SK-MEL-5 (cell line): Measurements from ENCODE around the gene POP4. TPM values are rescaled to one million over a fixed set of nuclear protein-coding genes. Genes with fewer than 3 reads are reported as not detected.
"Not testable (repeated sequence)": the region's sequence is repeated elsewhere in the genome, so short reads cannot be mapped to it uniquely, and the experiment has no call there.

ENCODE experiments used
- DNase-seq: peaks from one replicate; pipeline ENCODE4 v3.0.0-alpha.2; 2016; ENCODE audit warnings: low read depth, low spot score
- in situ Hi-C: cut with HindIII; loops from 2 replicates; pipeline ENCODE4 v1.10.0; 2016; ENCODE audit warnings: low sequenced_read_pairs, high pct_unique_total_duplicates, low pct_unique_long_range_greater_than_20kb
- polyA plus RNA-seq, 2 experiments: library from polyadenylated mRNA; depleted of rRNA; stranded (reverse); fragments of >200 nt; gene quantifications; 2 replicates each; pipeline ENCODE4 v1.2.3, GENCODE V29; 2015
- total RNA-seq: library from RNA; depleted of rRNA; stranded (reverse); fragments of >200 nt; shearing (Covaris generic); gene quantifications from 2 replicates; pipeline ENCODE4 v1.2.3, GENCODE V29; 2014; rRNA removed

POP4 gene, protein sequence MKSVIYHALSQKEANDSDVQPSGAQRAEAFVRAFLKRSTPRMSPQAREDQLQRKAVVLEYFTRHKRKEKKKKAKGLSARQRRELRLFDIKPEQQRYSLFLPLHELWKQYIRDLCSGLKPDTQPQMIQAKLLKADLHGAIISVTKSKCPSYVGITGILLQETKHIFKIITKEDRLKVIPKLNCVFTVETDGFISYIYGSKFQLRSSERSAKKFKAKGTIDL
- total RNA-seq, result 105 TPM in 2 replicates
- polyA plus RNA-seq (2015; cell fraction: cytosol; rRNA removed), result 59.5 and 71.9 TPM in 2 replicates
- 153 and 215 TPM in 2 replicates for polyA plus RNA-seq (2015; cell fraction: nucleus; rRNA removed)

DNA sequence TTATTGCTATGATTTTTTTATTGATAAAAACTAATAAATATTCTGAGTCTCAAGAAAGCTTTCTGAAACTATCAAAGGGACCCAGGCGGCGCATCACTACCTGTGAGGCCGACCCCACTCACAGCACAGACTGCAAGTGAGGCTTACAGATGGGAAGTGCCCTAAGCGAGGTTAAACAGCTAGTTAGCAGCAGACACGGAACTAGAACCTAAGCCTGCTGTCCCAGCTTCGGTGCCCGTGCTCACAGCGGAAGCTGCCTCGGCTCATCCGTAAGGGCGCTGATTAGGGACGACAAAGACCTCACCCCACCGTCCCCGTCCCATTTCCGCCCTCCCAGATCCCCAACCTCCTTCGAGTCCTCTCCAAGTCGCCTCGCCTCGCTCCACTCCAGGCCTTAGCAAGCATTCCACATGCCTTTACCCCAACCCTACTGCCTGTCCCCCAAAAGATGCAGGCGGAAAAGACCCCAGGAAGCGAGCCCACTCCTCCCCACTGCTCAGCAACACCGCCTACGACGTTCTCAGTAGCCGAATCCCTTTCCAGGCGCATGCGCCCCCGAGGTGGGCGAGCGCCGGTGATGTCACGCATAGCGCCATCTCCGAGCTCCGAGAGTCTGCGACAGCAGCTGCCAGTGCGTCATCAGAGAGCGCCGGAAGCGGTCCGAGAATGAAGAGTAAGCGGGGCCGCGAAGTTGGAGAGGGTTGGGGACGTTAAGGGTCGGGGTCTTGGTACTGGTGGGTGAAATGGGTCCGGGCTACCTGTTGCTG lies at the start of gene POP4:
TSS of gene POP4 (plus strand) at position 631 of the 767 bp plus-strand sequence. CDS start at position 667, 36 bp downstream.
- peak; percentile 95 for DNase-seq
- in situ Hi-C loops, result no loop called here

DNA sequence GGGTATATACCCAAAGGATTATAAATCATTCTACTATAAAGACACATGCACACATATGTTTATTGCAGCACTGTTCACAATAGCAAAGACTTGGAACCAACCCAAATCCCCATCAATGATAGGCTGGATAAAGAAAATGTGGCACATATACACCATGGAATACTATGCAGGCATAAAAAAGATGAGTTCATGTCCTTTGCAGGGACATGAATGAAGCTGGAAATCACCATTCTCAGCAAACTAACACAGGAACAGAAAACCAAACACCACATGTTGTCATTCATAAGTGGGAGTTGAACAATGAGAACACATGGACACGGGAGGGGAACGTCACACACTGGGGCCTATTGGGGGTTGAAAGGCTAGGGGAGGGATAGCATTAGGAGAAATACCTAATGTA lies 47.0 kb upstream of the POP4 start:
- DNase-seq, in situ Hi-C loops: not testable (repeated sequence)

DNA sequence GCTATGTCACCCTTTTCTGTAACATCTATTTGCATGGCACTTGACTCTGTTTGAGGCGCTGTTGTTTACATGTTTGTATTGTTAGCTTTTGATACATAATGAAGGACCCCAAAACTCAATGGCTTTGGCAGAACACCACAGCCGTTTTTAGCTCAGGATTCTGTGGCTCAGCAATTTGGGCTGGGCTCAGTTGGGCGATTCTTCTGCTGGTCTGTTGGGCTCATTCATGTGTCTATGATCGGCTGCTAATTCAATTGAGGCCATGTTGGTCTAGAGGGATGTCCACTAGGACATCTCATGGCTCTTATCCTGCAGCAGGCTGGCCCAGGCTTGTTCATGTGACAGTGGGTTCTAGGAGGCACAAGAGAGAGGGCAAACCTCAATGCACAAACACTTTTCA lies 46.3 kb upstream of the POP4 start:
- in situ Hi-C loops, result no loop called here
- no peak for DNase-seq

DNA sequence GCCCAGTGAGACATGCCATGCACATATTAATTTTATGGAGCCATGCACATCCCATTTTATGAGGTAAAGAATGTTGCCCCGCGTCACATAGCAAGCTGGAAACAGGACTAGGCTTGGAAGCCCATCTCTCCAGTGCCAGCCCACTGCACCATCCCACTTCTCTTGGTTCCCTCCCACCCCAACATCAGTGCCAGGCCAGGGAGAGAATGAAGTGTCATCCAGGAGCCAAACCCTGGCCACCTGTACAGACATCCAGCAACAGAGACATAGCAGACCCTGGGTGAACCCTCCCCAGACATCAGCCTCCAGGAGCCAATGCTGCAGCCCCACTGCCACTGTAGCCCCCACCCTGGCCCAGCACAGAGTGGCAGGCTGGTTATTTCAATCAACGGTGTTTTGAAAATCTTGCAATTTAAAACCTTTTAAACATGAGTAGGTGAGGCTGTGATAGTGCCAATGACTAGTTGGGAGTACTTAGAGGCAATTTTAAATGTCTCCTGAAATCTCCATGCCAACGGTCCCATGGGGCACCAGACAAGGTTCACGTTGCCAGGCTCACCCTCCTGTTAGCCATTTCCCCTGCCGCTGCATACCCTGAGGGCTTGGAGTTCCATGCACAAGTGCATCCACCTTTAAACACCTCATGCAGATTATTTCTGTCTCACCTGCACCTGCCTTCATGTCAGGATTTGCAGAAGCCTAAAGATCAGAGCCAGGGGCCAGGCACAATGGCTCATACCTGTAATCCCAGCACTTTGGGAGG lies 45.6 kb upstream of the POP4 start:
- DNase-seq, result no peak
- in situ Hi-C loops, result no loop called here

DNA sequence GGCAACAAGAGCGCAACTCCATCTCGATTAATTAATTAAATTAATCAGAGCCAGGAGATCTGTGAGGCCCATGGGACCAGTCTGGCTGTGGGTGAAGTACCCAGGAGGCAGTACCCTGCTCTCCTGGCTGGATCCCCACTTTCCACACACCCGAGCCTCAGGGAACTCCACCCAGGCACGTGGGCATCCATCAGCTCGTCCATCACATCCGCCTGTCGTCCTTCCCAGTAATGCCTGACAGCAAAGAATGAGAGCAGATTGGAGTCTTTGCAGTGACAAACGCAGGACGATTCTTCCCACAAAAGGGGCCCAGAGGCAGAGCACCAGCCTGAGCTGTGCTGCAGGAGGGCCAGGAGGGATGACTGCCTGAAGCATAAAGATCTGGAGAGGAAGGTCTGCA lies 44.5 kb upstream of the POP4 start:
- no peak for DNase-seq
- in situ Hi-C loops, result no loop called here

DNA sequence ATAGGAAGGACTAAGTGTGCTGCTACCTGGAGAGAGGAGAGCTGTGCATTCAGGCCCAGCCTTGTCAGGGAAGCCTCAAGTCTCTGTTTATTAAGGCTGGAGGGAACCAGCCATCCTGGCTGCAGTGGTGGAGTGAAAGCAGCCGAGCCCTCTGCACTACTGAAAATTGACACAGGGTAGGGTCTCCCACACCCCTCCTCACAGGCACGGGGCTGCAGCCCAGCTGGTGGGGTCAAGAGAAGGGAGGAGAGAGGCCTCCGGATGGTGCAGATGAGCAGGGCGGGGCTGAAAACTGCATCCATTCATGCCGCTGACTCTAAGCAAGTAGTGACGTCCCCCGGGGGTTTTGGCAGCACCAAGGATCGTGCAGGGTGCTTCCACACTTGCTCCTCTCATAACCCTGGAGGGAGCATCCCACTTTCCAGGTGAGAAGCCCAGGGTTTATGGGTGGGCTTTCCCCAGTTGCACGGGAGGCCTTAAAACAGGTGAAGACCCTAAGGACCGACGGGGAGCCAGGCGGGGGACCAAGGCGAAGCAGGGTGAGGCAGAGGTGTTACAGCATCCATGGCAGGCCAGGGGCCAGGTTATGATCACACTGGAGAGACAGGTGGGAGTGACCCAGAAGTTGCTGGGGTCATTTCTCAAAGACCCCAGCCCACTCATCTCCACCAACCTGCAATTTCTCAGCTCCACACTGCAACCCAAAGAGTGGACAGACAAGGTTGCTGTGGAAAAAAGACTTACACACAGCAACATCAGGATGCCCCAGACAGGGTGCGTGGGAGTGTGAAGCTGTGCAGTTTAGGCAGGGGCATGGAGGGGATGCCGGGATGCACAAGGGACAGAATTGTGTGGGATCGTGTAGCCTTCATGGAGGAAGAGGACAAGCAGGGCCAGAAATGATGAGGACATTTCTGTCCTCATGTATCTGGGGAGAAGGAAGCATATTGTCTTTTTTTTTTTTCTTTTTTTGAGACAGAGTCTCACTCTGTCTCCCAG lies 43.5 kb upstream of the POP4 start:
- in situ Hi-C loops, result no loop called here
- DNase-seq, result no peak

DNA sequence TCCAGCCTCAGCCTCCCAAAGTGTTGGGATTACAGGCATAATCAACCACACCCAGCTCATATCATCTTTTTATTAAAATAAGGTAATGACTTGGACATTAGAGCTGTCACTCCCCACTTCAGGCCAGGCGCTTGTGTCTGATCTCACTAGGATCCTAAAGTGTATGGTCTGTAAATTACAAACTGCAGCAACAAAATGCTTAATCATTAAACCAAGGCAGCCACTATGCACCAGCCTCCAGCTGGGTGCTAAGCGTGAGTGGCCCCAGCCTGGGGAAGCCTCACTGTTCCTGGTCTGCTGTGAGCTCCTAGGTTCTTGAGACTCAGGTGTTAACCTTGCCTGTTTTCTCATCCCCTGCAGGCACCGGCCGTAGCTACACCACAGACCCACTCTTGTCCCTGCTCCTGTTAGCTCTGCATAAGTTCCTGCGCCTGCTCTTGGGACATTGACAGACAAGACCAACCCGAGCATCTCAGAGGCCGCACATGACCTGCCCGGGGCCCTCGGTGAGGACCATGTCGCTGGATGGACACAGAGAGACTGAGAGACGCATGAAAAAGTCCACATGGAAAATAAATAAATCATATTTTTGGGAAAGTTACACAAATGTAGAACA lies 42.5 kb upstream of the POP4 start:
- no peak for DNase-seq
- in situ Hi-C loops, result no loop called here

DNA sequence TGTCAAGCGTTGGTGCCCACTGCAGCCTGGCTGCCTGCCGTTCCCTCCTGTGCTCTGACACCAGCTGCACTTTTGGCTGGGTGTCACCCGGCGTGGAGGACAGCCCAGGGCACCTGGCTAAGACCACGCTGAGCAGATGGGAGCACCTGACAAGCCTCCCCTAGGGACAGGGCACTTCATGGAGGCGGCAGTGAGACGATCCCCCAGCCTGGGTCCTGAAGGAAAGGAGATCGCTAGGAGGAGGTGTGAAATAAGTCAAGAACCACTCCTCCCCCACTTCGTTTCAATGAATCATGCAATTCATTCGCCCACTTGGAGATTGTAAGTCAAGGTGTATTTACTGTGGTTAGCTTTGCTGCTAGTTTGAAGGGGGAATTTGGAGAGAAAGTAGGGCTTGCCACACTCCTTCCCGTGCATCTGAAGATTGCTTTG lies 41.5 kb upstream of the POP4 start:
- in situ Hi-C loops, result no loop called here
- no peak for DNase-seq

DNA sequence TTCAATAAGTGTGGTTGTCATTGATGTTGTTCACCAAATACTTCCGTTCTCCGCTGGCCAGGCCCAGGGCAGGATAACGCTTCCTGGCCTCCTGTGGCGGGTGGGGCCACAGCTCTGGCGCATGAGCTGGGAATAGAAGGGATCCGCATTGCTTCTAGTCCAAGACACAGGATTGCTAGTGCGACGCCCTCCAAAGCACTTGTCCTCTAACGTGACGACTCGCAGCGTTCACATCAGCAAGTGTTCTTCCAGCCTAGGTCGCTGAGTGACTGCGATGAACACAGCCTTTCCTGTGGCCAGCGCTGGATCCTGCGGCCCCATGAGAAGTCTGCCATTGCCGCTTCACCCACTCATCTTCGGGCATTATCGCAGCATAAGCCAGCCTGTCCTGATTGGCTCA lies 40.9 kb upstream of the POP4 start:
- DNase-seq, result no peak
- in situ Hi-C loops, result no loop called here

DNA sequence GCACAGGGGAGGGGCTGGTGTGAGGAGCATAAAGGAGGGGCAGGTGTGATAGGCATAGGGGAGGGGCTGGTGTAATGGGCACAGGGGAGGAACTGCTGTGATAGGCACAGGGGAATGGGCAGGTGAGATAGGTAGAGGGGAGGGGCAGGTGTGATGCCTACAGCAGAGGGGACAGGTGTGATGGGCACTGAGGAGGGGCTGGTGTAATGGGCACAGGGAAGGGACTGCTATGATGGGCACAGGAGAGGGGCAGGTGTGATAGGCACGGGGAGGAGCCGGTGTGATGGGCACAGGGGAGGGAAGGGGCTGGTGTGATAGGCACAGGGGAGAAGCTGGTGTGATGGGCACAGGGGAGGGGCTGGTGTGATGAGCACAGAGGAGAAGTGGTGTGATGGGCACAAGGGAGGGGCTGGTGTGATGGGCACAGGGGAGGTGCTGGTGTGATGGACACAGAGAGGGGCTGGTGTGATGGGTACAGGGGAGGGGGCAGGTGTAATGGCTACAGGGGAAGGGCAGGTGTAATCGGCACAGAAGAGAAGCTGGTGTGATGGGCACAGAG lies 39.5 kb upstream of the POP4 start:
- no peak for DNase-seq
- in situ Hi-C loops, result no loop called here

DNA sequence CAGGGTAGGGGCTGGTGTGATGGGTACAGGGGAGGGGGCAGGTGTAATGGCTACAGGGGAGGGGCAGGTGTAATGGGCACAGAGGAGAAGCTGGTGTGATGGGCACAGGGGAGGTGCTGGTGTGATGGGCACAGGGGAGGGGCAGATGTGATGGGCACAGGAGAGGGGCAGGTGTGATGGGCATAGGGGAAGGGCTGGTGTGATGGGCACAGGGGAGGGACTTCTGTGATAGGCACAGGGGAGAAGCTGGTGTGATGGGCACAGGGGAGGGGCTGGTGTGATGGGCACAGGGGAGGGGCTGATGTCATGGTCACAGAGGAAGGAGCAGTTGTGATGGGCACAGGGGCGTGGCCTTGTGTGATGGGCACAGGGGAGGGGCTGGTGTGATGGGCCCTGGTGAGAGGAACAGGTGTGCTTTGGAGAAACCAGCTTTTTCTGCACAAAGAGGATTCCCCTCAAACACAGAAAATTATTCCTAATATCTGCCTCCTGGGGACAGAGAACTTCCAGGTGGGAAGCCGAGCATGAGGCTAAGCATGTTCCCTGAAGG lies 38.6 kb upstream of the POP4 start:
- no peak for DNase-seq
- in situ Hi-C loops, result no loop called here

DNA sequence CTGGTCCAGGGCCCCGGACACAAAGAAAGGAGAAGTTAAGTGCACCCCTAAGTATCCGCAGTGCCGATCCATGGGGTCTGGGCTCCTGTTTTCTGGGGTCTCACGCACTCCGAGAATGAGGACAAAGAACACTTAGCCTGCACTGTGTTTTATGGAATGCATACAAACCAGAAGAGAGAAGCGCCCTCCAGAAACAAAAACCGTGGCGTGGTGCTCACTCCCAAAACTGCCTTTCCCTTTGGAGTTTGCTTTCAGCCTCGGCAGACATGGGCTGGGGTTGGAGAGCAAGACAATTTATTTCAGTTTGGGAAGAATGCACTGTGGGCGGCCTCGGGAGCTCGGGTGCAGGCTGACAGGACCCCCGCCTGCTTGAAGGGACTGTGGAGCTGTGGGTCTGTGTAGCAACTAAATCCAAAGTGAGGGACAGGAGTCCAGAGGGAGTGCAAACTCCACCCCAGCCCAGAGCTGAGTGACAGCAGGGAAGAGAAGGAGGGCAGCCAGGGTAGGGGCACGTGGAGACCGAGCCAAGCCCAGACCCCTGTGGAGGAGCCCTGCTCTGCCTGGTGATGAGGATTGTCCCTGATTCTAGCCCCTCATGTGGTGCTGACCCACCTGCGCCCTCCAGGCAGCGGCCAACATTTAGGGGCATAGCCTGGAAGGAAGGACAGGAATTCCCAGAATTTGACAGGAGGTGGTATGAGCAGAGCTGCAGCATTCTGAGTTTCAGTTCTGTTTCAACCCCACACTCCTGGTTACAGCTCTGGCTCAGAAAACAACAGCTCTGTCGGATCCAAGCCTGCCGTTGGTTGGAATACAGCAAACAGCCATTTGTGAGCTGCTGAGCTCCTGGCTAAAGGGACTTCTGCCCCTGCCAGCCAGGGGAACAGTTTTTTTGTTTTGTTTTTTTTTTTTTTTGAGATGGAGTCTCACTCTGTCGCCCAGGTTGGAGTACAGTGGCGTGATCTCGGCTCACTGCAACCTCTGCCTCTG lies 37.8 kb upstream of the POP4 start:
- DNase-seq, result no peak
- in situ Hi-C loops, result no loop called here

DNA sequence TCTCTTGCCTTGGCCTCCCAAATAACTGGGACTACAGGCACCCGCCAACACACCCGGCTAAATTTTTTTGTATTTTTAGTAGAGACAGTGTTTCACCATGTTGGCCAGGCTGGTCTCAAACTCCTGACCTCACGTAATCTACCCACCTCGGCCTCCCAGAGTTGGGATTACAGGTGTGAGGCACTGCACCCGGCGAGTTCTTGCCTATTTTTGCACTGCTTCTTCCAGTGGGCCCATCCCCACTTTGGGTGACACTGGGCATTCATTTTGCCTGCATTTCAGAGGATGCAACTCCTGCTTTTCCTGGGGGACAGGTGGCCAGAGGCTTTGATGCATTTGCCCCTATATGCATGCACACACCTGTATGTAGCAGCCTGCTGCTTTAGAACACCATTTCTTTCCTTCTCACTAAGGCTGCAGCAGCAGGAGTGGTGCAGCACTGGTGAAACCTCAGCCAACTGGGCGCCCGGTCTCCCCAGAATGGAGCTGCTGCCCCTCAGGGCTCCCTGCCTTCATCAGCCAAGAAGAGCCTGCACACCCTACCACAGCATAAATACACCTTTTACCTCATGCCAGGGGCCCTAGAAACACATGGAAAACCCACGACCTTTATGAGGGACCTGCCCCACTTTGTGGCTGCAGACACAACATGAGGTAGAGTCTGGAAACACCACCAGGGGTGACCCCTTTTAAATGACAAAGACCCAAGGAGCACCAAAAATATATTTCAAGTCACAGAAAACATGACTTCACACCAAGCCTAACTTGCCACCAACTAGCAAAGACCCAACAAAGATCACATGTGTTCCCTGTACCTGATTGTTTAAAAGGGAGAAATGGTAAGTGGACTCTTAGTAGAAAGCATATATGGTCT lies 36.8 kb upstream of the POP4 start:
- in situ Hi-C loops, result no loop called here
- DNase-seq, result no peak

DNA sequence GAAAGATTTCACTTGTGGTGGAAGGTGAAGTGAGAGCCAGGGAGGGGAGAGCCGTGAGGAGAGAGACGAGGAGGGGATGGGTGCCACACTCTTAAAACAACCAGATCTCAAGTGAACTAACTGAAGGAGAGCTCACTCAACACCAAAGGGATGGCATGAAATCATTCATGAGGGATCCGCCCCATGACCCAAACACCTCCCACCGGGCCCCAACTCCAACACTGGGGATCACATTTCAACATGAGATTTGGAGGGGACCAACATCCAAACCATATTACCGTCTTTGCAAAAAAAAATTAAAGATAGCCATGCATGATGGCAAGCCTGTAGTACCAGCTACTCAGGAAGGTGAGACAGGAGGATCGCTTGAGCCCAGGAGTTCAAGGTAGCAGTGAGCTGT lies 34.9 kb upstream of the POP4 start:
- in situ Hi-C loops, result no loop called here
- no peak for DNase-seq
